Lower leg skin (tissue), 3 donors: ENCODE data around the gene TGFBR2.

Experiments used
- CTCF ChIP-seq, 3 donors: fragments of 450-650 bp; IDR thresholded peaks; one replicate each; pipeline ENCODE4 v1.5.1; 2016; ENCODE audit warnings: antibody characterized with exemption in 3 of 3, mild to moderate bottlenecking in 3 of 3, moderate library complexity in 2 of 3
- POLR2A ChIP-seq, 2 donors: fragments of 450-650 bp; IDR thresholded peaks; one replicate each; pipeline ENCODE4 v1.6.1; 2016 to 2017; ENCODE audit warnings: antibody characterized with exemption in 2 of 2, mild to moderate bottlenecking in 1 of 2, moderate library complexity in 1 of 2

GRCh38 chr3:30606301-30607031, at the start of gene TGFBR2:
- TF ChIP-seq CTCF (IDR thresholded peaks at IDR 0.05) (no peak), POLR2A (IDR thresholded peaks at IDR 0.05) (peak in 1 of 2 donors; percentile 70)
